Kidney epithelial cell (primary cell): ENCODE data around the gene MYH1. TPM values are rescaled to one million over a fixed set of nuclear protein-coding genes. Genes with fewer than 3 reads are reported as not detected.
A peak's percentile ranks its signal among the peaks of the same experiment; 100 is the strongest.
"Not testable (repeated sequence)": the region's sequence is repeated elsewhere in the genome, so short reads cannot be mapped to it uniquely, and the experiment has no call there.

ENCODE experiments used
- DNase-seq: peaks from one replicate; pipeline ENCODE4 v3.0.0-alpha.2; 2010; ENCODE audit warnings: low read depth
- H3K27me3 ChIP-seq: 2 replicates; pipeline ENCODE4 v1.6.0; 2011; ENCODE audit warnings: low read length; ENCODE audit not compliant: control insufficient read depth, insufficient read depth
- H3K36me3 ChIP-seq: 2 replicates; pipeline ENCODE4 v1.5.1; 2011; ENCODE audit warnings: low read length; ENCODE audit not compliant: control insufficient read depth, insufficient read depth
- H3K4me3 ChIP-seq: 2 replicates; pipeline ENCODE4 v1.5.1; 2011; ENCODE audit warnings: low read depth, mild to moderate bottlenecking, control low read depth, low read length
- CTCF ChIP-seq: IDR thresholded peaks from 2 replicates; pipeline ENCODE4 v1.5.1; 2011; ENCODE audit warnings: mild to moderate bottlenecking, moderate library complexity, low read length, control low read depth, inconsistent platforms; ENCODE audit not compliant: insufficient read depth, poor library complexity, severe bottlenecking
- total RNA-seq: library from RNA; depleted of rRNA; stranded (reverse); fragments of >200 nt; gene quantifications from 2 replicates; pipeline ENCODE4 v1.2.3, GENCODE V29; 2015

Gene MYH1
- total RNA-seq, 1 donor from 2014 or later: not detected

DNA sequence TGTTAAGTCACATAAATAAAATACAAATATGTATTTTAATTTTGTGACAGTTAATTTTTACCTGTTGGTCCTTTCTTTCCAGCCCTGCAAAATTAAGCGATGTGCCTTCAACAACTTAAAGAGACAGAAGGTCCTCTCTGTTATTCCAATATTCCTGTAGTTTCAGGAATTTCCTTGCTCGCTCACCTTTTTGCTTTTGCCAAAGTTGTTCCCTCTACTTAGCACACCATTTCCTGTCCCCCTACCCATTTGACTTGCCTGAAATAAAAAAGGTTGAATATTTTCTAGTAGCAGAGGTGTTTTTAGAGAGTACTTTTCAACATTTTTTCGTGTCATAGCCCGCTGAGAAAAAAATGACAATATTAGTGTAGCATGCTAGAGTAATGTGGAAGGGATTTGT lies 31.7 kb upstream of the MYH1 start:
- no peak for DNase-seq
- no peak for TF ChIP-seq CTCF
- no peaks in the 10 kb centered on the region for H3K27me3 ChIP-seq
- H3K4me3 ChIP-seq: no peak overlapping the region
- H3K36me3 ChIP-seq: no peaks in the 10 kb centered on the region

DNA sequence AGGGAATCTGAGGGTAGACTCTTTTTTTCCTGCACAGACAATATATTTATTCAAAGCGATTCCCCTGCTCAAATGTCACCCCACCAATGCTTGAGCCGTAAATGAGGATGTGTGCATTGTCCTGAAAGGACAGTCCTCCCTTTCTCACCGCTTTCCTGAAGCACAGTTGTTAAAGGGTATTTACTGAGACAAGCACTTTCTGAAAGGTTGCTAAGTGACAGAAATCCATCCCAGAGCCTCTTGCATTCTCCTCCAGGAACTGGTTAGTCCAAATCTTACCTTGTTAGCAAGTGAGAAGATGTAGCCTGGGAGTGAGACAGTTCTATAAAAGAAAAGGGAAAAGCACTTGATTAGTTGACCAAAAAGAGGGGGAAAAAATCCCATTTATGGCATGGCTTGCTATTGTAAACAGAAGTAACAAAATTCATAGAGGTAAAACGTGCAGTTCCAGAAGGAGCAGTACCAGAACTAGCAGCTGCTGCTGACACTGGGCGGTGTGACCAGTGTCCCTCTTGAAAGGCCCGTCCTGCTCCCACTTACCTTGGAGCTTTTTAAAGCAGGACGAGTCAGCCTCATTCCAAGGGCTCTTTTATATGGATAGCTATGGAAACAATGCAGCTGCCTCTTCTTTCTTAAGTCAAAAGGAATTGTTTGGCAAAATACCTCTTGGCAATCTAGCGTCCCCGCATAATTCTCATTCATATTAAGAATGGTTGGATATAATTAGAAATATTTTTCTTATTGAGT lies 30.9 kb upstream of the MYH1 start, which contains the start of gene MYH2:
Gene MYH2, minus strand, starts transcription at position 563 of the 747 bp plus-strand sequence. CDS start 1,738 bp downstream, outside the sequence.
- no peaks in the 10 kb centered on the region for H3K36me3 ChIP-seq

GRCh38 chr17:10547351-10547750 lies 29.0 kb upstream of the MYH1 start:
- no peak overlapping the region for H3K4me3 ChIP-seq
- no peak for TF ChIP-seq CTCF
- no peaks in the 10 kb centered on the region for H3K27me3 ChIP-seq
- no peaks in the 10 kb centered on the region for H3K36me3 ChIP-seq
- no peak for DNase-seq

More for the DNA sequence above, 30.9 kb upstream of the MYH1 start, which contains the start of gene MYH2:
- no peak within 1 kb of the TSS for H3K4me3 ChIP-seq
- H3K27me3 ChIP-seq: no peaks in the 10 kb centered on the region
- TF ChIP-seq CTCF: no peak
- DNase-seq: no peak

DNA sequence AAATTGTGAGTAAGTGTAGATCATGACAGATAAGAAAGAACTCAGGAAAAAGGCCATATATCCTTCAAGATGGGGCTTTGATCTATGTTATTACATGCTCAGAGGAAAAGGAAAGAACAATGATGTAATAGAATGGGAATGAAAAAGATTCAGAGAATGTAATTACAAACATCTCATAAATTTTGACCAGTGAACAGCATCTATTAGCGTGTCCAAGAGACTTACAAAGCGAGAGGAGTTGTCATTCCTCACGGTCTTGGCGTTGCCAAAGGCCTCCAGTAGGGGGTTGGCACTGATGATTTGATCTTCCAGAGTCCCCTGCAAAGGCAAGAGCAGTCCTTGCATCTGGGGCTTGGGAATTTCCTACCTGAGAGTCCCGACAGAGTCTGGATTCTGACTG lies 25.1 kb upstream of the MYH1 start:
- H3K27me3 ChIP-seq, H3K4me3 ChIP-seq, H3K36me3 ChIP-seq: not testable (repeated sequence)
- peak; percentile 12 for DNase-seq

GRCh38 chr17:10541179-10541578 lies 22.8 kb upstream of the MYH1 start:
- H3K36me3 ChIP-seq, H3K27me3 ChIP-seq, H3K4me3 ChIP-seq, DNase-seq: not testable (repeated sequence)

DNA sequence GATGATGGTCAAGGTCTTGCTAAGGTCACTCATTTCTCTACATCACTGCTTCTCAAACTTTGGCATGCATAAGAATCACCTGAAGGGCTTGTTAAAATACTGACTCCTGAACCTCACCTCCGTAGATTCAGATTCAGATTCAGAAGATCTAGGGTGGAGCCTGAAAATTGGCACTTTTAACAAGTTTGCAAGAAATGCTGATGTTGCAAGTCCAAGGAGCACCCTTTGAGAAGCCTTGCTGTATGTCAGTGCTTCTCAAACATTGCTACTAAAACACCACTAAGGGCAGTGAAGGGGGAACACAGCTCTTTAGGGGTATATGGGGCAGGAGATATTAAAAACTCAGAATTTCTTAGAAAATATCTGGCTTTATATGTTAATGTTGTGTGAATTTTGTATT lies 13.7 kb upstream of the MYH1 start:
- DNase-seq: no peak
- no peaks in the 10 kb centered on the region for H3K27me3 ChIP-seq
- no peaks in the 10 kb centered on the region for H3K36me3 ChIP-seq
- TF ChIP-seq CTCF: no peak
- H3K4me3 ChIP-seq: no peak overlapping the region

- no peak for DNase-seq
- Histone ChIP-seq H3K36me3 (no peaks in the 10 kb centered on the region), H3K4me3 (no peak overlapping the region), H3K27me3 (no peaks in the 10 kb centered on the region)
- no peak for TF ChIP-seq CTCF
Measured at GRCh38 chr17:10527419-10527818, 9.1 kb upstream of the MYH1 start.
